ENCODE results near the gene PCSK5. TPM values are rescaled to one million over a fixed set of nuclear protein-coding genes. Genes with fewer than 3 reads are reported as not detected.

PCSK5 gene
- total RNA-seq, 1 donor from 2014 or later = 8.9 TPM

GRCh38 chr9:76194896-76195295 is 304.4 kb downstream of the PCSK5 start:
- no peak for DNase-seq (ENCODE audit: low spot score)
- H3K27ac Mint-ChIP-seq (ENCODE audit: unreplicated experiment) = no peak overlapping the region

GRCh38 chr9:76198336-76198735 is 307.9 kb downstream of the PCSK5 start:
- TF ChIP-seq CTCF (IDR thresholded peaks at IDR 0.05) = no peak
- H3K9me3 Mint-ChIP-seq (ENCODE audit: low read depth) = peaks cover 3% of the 10 kb centered on the region
- H3K4me3 Mint-ChIP-seq (ENCODE audit: unreplicated experiment) = no peak overlapping the region
- H3K27me3 Mint-ChIP-seq (ENCODE audit: low read depth) = no peaks in the 10 kb centered on the region
- H3K36me3 Mint-ChIP-seq (ENCODE audit: low read depth) = peaks cover 5% of the 10 kb centered on the region
- peaks cover 22% of the 10 kb centered on the region for H3K4me1 Mint-ChIP-seq (ENCODE audit: low read depth)
- no peak for DNase-seq (ENCODE audit: low spot score)
- H3K27ac Mint-ChIP-seq (ENCODE audit: unreplicated experiment) = no peak overlapping the region

More at GRCh38 chr9:76194896-76195295, 304.4 kb downstream of the PCSK5 start:
- no peak for TF ChIP-seq CTCF (IDR thresholded peaks at IDR 0.05)
- Mint-ChIP-seq H3K36me3 (ENCODE audit: low read depth) (peaks cover 10% of the 10 kb centered on the region), H3K4me3 (ENCODE audit: unreplicated experiment) (no peak overlapping the region), H3K9me3 (ENCODE audit: low read depth) (no peaks in the 10 kb centered on the region), H3K4me1 (ENCODE audit: low read depth) (peaks cover 10% of the 10 kb centered on the region), H3K27me3 (ENCODE audit: low read depth) (no peaks in the 10 kb centered on the region)

GRCh38 chr9:76200315-76200714 is 309.8 kb downstream of the PCSK5 start:
- Mint-ChIP-seq H3K36me3 (ENCODE audit: low read depth) (peaks cover 3% of the 10 kb centered on the region), H3K4me1 (ENCODE audit: low read depth) (peaks cover 22% of the 10 kb centered on the region), H3K4me3 (ENCODE audit: unreplicated experiment) (no peak overlapping the region), H3K27ac (ENCODE audit: unreplicated experiment) (no peak overlapping the region), H3K9me3 (ENCODE audit: low read depth) (peaks cover 3% of the 10 kb centered on the region), H3K27me3 (ENCODE audit: low read depth) (no peaks in the 10 kb centered on the region)
- TF ChIP-seq CTCF (IDR thresholded peaks at IDR 0.05) = no peak
- no peak for DNase-seq (ENCODE audit: low spot score)

GRCh38 chr9:76200745-76201144 is 310.3 kb downstream of the PCSK5 start:
- Mint-ChIP-seq H3K36me3 (ENCODE audit: low read depth) (peaks cover 3% of the 10 kb centered on the region), H3K27me3 (ENCODE audit: low read depth) (no peaks in the 10 kb centered on the region), H3K27ac (ENCODE audit: unreplicated experiment) (no peak overlapping the region), H3K4me3 (ENCODE audit: unreplicated experiment) (no peak overlapping the region), H3K9me3 (ENCODE audit: low read depth) (peaks cover 3% of the 10 kb centered on the region), H3K4me1 (ENCODE audit: low read depth) (peaks cover 22% of the 10 kb centered on the region)
- TF ChIP-seq CTCF (IDR thresholded peaks at IDR 0.05) = no peak
- no peak for DNase-seq (ENCODE audit: low spot score)

- H3K4me1 Mint-ChIP-seq (ENCODE audit: low read depth) = peaks cover 18% of the 10 kb centered on the region
- H3K27me3 Mint-ChIP-seq (ENCODE audit: low read depth) = no peaks in the 10 kb centered on the region
- no peak for DNase-seq (ENCODE audit: low spot score)
- H3K4me3 Mint-ChIP-seq (ENCODE audit: unreplicated experiment) = no peak overlapping the region
- no peak overlapping the region for H3K27ac Mint-ChIP-seq (ENCODE audit: unreplicated experiment)
- H3K9me3 Mint-ChIP-seq (ENCODE audit: low read depth) = peaks cover 3% of the 10 kb centered on the region
- H3K36me3 Mint-ChIP-seq (ENCODE audit: low read depth) = no peaks in the 10 kb centered on the region
- TF ChIP-seq CTCF (IDR thresholded peaks at IDR 0.05) = no peak
Measured at GRCh38 chr9:76203373-76203772, 312.9 kb downstream of the PCSK5 start.
